ENCODE data around the gene CEP128. TPM values are rescaled to one million over a fixed set of nuclear protein-coding genes. Genes with fewer than 3 reads are reported as not detected.

The CEP128 gene
- polyA plus RNA-seq, 4 donors, result 4.7 to 6.6 (median 6.5) TPM

DNA sequence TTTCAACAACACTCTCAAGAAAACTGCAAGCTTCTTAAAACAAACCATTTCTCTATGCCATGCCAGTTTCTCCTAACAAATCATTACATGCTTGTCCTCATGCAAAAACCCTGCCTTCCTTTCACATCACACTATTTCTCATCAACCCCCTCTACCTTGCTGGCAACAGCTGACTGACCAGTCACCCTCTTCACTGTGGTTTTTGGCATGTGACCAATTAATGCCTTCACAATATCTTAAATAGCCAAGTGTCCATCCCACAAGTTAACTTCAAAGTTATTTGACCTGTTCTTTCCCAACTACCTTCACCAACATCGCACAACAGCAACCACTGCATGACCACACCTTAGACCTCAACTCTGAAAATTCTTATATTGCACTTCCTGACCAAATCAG, 159.6 kb downstream of the CEP128 start:
- DNase-seq (ENCODE audit: low read depth in 4 of 4, low spot score in 3 of 4), result no peak

DNA sequence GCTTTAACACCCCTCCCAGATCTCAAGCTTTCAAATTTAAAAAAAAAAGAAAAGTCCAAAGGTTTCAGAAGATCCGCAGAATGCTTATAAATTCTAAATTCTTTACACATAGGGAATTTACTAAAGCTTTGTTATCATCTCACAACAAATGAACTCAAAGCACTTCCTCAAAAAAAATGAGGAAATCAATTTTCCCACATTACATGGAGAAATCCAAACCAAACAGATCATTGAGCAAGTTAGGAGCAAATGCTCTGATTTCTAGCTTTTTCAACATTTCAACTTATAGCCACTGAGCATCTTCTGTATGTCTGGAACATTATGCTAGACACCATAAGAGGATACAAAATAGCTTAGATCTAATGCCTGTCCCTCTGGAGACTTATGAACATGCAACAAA, 161.0 kb downstream of the CEP128 start:
- no peak for DNase-seq (ENCODE audit: low read depth in 4 of 4, low spot score in 3 of 4)

DNA sequence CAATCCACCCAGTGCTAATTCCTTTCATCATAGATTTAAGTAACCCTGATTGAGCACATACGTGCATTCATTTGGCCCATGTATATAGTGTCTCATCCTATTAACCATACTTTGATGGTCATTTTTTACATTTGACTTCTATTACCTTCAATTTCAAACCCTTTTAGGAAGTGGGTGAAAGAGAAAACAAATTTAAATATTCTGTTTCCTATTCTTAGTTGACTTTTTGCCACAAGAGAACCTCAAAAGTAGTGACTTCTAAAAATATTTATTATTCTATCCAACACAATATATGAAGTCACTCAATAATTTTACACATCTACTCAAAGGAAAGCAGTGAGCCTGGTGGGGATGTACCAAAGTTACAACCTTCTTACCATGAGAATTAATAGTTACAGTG, 164.9 kb downstream of the CEP128 start:
- no peak for DNase-seq (ENCODE audit: low read depth in 4 of 4, low spot score in 3 of 4)

DNA sequence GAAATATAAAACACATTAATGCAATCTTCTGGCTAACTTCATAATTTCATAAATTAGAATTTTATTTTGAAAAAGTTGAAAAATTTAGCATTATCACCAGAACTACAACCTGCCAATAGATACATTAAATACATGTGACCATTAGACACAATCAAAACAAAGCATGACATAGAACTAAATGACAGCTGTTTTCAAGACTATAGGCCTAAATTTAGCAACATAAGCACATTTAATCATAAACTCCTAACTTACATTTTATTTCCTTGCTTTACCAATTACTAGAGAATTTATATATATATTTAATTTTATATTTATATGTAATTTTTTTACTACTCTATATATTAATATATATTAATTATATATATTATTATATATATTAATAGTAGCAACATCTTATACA, 165.4 kb downstream of the CEP128 start:
- no peak for DNase-seq (ENCODE audit: low read depth in 4 of 4, low spot score in 3 of 4)

DNA sequence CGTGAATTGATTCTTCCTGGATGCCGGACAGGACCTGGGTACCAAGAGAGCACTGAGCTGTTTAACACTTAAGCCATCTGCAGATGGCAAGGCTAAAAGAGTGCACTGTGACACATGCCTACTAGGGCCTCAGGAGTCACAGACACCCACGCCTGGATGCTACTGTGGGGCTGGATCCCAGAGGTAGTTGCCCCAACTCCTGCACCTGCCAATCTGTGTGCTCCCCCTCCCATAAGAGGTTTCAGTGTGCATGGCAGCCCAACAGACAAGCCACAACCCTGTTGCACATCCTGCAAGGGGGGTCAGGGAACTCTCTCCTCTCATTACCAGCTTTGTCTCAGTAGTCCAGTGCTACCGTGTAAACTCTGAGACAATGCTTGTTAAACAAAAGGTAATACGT, 169.0 kb downstream of the CEP128 start:
- DNase-seq (ENCODE audit: low read depth in 4 of 4, low spot score in 3 of 4), result no peak

DNA sequence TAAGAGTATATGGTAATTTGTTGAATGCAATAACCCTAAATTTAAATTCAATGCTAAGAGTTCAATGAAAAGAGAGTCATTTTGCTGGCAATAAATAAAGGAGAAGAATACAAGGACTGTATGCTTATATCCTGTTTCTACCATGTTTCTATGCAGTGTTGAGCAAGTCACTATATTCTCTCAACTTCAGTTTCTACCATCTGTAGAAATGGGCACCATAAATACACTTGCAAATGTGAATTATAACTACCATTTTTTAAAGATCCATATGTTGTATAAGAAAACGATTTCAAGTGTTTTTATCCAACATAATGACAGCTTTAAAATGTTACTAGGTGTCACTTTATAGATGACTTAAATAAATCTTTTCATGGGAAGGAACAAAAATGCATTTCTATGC, 170.3 kb downstream of the CEP128 start:
- DNase-seq (ENCODE audit: low read depth in 4 of 4, low spot score in 3 of 4), result no peak

DNA sequence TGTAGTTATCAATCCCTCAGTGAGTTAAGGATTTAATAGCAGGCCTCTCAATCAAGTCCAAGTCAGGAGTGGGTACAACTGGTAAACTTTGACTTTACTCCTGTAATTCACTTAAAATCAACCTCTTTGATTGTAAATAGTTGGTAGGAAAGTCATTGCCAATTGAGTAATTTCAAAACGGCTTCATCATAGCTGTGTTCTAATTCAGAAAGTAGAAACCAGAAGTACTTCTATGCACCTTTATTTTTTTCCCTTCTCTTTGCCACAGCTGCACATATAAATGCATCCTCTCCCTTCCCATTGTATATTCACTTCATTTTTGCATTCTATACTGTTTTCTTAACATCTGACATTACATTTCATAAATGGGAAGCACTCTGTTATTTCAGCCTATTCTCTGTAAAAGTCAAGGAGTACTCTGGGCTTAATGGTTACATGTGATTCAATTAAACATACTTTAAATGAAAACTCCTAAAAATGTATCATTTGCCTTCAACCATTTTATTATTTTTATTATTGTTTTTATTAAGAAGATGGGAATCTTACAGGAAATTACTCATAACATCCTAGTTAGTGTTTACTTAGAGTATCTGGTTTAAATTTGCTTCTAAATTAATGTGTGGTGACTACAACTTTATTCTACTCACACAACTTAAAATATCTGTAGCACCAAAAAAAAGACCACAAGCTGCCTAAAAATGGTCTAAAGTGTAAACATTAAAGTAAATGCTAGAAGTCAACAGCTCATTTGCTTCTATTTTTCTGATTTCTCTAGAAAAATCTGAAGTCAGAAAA, 171.2 kb downstream of the CEP128 start:
- no peak for DNase-seq (ENCODE audit: low read depth in 4 of 4, low spot score in 3 of 4)

DNA sequence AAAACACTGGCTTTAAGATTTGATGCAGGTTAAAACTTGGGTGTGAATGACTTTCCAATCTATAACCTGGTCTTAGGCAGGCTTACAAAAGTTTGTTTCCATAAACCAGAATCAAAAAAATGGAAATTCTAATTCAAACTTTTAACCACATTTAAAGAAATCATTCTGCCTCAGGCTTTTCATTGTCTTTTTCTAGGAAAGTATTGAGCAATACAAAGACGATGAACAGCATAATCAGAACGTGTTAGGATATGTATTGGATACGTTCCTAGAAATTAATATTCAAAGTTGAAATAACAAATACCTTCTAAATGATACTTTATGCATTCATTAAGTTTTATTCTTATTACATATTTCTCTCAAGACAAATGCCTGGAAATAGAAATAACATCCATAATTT, 172.9 kb downstream of the CEP128 start:
- no peak for DNase-seq (ENCODE audit: low read depth in 4 of 4, low spot score in 3 of 4)

DNA sequence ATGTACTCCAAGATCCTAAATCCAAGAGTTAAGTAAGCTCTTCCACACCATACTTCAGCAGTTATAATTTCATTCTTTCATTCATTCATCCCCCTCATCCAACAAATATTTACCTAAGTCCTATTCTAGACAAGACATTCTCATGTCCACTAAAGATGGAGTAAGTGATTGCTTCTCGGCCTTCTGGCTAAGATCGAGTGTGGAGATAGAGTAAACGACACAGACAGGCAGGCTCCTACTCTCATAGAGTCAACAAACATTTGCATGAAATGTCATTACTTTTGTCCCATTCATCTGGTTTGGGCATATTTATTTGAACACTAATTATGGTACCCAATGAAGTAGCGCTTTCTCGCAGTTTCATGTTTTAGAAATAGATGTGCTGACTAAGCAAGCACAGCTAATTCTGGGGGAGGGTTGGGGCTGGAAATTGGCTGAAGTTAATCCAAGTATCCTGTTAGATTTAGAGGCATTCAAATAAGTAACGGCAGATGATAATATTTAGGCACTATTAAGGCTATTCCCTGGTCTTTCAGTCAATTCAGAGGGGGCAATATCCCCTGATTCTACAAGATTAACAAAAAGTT, 176.5 kb downstream of the CEP128 start:
- DNase-seq (ENCODE audit: low read depth in 4 of 4, low spot score in 3 of 4), result no peak

DNA sequence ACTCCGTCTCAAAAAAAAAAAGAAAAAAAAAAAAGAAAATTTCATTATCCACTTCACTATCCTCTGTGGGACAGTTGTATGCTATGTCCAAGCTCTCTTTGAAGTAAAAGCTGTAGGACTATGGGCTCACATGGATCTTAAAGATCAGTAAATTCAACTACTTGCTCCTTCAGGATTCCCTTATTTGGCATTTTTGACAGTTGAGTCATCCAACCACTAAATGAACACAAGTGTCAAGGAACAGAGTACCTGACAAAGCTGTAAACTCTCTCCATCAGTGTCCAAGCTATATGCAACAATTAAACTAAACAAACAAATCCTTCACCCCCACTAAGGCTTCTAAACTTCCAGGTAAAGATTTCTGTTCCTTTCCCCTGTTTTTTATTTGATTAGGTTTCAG, 177.0 kb downstream of the CEP128 start:
- no peak for DNase-seq (ENCODE audit: low read depth in 4 of 4, low spot score in 3 of 4)

DNA sequence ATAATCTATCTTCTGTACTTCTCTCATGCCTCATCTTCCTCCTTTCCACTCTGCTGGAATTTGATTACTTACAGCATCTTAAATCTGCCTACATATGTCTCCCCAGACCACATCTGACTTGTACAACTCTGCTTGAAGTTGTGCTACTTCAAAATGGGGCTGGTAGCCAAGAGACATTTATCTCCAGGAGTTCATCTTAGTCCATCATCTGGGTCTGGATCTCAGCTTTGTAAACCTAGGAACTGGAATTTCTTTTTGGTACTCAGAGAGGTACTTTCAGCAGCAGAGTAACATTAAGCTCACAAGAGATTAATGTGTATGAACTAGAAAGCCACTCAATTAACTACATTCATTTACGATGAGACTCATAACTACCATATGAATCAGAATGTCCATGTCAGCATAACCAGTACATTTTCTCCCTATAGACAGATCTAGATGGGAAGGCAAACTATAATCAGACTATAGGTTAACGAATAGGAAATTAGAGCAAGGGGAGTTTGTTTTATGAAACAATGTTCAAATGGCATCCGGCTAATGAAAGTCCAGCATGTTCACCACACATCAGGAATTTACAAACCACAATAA, 178.8 kb downstream of the CEP128 start:
- DNase-seq (ENCODE audit: low read depth in 4 of 4, low spot score in 3 of 4), result no peak

DNA sequence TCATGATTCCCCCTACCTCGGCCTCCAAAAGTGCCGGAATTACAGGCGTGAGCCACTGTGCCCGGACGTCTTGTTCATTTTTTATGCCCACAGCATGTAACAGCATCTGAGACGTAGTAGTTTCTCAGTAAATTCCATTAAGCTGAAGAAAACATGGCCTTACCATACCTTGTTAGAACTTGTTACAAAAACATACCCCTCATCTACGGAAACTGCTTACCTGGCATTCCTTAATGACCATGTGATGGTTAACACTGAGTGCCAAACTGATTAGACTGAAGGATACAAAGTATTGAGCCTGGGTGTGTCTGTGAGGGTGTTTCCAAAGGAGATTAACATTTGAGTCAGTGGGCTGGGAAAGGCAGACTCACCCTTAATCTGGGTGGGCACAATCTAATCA, 186.8 kb downstream of the CEP128 start:
- no peak for DNase-seq (ENCODE audit: low read depth in 4 of 4, low spot score in 3 of 4)

DNA sequence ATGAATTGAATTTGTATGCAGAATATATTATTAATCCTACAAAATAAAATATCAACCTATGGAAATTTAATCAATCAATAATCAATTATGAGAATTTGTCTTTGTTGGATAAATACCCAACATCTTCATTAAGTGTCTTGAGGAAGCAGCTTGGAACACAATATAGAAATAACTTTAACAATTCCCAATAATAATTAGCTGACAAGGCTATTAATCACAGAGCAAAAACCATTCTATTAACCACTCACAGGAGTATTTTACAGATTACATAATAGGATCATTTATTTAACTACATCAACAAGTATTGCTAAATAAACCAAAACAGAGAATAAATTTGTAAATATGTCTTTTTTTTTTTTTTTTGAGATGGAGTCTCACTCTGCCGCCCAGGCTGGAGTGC, 190.3 kb downstream of the CEP128 start:
- no peak for DNase-seq (ENCODE audit: low read depth in 4 of 4, low spot score in 3 of 4)

DNA sequence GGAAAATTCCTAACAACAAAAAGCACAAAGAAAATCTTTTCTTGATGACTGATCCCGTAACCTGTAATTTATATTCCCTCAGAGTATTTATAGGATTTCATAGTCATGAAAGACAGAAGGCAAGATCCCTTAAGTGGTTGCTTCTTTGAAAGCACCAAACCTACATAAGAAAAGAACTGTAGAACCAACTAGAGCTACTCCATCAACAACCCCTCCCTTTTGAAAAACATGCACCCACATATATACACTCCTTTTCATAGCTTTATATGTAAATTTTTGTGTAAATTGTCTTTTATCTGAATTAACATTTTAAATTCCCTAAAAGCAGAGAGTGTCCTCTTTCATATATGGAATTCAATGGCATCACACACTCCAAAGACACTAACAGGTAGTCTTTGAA, 215.3 kb downstream of the CEP128 start:
- DNase-seq (ENCODE audit: low read depth in 4 of 4, low spot score in 3 of 4), result no peak

DNA sequence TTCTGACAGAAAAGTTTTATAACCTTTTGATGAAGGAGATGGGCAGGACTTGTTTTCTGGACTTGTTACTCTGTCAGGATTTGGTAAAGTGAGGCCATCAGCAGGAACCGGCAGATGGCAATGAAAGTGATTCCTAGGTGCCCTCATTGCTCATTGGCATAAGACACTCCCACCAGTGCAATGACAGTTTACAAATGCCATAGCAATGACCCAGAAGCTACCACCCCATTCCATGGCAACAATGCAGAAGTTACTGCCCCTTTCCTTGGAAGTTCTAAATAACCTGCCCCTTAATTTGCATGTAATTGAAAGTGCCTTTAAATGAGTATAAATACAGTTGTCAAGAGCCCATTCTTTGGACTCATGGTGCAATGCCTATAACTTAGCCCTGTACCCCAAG, 222.6 kb downstream of the CEP128 start:
- DNase-seq (ENCODE audit: low read depth in 4 of 4, low spot score in 3 of 4), result no peak

DNA sequence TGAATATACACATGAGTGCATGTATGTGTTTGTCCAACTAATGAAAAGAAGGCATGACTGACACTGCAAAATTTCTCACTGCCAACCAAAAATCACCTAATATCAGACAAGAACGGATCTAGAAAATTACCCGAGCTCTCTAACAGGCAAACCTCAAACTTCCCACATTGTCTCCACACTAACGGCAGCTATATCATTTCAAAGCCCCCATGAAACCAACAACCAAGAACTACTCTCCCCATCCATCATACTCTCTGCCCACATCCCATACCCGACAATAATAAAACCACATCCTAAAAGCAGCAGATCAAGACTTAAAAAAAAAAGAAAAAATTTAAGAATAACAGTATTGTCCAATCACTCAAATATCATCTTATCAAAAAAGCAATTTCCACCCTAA, 227.1 kb downstream of the CEP128 start:
- no peak for DNase-seq (ENCODE audit: low read depth in 4 of 4, low spot score in 3 of 4)

DNA sequence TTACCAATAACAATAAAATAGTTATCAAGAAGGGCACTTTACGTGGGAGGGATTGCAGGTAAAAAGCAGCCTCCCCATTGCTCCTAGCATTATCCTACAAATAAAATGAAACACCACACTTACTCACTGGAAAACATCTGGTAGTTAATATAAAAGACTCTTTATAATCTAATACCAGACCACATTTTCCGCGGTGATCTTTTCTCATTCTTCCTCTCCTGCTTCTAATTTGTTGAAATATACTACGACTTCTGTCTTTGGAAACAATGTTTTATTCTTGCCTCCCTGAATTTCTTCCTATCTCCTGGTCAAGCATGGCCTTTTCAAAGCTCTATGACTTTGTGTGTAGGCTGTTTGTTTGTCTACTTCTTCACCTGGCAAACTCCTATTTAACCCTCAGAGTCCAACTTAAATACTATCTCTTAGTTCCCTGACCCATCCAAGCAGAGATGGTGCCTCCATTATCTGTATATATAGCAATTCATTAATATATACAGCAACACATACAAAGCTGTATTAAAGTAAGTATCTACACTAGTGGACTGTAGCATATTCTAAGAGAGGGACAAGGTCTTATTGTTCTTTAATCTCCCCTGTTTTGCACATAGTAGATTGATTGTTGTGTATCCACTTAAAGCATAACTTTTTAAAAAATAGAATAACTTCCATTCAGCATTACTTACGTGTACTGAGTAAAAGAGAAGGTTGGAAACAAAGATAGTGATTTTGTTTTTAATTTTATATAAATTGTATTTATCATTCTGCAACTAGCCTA, 228.3 kb downstream of the CEP128 start:
- no peak for DNase-seq (ENCODE audit: low read depth in 4 of 4, low spot score in 3 of 4)

DNA sequence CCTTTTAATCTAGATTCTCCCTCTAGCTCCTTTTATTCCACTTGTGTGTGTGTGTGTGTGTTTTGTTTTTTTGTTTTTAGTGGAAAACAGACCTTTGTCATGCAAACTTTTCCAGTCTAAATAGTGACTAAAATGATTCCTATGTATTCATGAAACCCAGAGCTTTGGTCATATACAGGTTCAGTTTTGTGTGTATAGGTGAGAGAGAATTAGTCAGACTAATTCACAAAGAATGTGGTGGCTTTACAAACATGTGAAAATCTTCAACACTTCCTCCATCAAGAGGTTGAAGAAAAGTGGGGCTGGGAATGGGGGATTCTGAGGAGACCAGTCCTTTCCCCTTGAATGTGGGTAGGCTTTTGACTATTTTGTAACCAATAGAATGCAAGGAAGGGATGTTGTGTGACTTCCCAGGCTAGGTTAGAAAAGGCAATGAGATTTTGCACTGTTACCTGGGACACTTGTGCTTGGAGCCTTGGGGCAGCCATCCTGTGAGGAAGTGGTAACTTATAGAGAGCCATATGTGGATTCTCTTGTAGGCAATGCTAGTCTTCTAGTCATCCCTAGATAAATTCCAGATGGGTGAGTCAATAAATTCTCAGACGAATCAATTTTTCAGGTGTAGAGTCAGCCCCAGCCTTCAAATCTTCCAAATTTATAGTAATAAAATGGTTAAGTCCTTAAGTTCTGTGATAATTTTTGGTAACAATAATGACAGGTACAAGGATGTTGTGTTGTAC, 236.1 kb downstream of the CEP128 start:
- no peak for DNase-seq (ENCODE audit: low read depth in 4 of 4, low spot score in 3 of 4)

DNA sequence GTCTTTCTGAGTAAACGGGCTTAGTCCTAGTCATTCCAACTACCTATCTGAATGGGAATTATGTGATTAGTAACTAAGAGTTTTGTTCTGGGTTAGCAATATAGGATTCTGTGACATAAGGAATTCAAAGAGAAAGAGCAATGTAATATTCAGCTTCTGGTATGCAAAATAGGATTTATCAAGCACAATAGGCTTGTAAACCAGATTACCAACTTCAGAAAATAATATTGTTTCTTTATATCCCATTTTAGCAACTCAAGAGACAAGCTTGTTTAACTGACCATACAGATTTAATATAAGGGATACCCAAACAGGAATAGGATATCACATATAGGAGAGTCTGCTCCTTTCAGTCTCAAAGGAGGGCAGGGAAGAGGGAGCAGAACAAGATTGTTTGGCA, 240.9 kb downstream of the CEP128 start:
- no peak for DNase-seq (ENCODE audit: low read depth in 4 of 4, low spot score in 3 of 4)

DNA sequence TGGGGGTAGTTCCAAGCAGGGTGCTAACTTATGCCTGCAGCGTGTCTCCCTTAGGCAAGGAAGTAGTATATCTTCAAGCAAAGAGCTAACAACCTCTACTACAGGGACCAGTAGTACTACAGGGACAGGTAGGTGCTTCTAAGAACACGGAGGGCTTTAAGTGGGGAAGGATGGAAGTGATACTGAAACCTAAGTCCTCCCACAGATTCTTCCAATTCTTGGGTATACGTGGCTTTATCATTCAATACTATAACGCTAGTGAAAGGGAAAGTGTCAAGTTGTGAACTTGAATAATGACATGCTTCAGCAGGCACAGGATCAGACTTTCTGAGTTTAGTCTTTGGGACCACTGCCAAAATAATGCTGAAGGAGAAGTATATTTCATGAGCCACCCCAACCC, 241.7 kb downstream of the CEP128 start:
- no peak for DNase-seq (ENCODE audit: low read depth in 4 of 4, low spot score in 3 of 4)

DNA sequence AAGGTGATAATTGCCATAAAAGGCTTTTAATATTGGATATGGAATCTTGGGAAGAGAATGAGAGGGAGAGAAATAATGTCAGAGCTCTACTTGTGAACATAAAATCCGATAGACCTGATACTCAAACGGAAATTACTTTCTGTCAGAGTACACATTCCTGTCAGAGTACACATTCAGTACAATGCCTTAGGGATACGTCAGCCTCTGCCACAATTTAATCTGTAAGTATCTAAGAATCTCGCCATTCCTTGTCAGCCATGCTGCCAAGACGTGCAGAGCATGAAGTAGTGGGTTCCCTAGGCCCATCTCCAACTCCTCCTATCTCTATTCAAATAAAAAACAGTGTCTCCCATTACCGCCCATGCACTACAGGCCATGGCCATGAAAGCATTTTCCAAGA, 242.6 kb downstream of the CEP128 start:
- DNase-seq (ENCODE audit: low read depth in 4 of 4, low spot score in 3 of 4), result no peak

All from left renal pelvis (tissue), 4 donors.